Spleen (tissue), 11 donors: ENCODE data around the gene MAPK6. TPM values are rescaled to one million over a fixed set of nuclear protein-coding genes. Genes with fewer than 3 reads are reported as not detected.

Source experiments
- DNase-seq: peaks from one replicate; pipeline ENCODE4 v3.0.0-alpha.2; 2020
- H3K27ac ChIP-seq, 8 donors: fragments of 200-600 bp; sonication (generic) in 7 of 8; 1 replicate in 4 of 8; 2 replicates in 4 of 8; pipeline versions ENCODE4 v1.5.0 to v1.8.0; 2016 to 2021; ENCODE audit warnings: inconsistent platforms in 4 of 8, mild to moderate bottlenecking in 4 of 8, moderate library complexity in 1 of 8
- H3K27me3 ChIP-seq, 7 donors: fragments of 200-600 bp; sonication (generic) in 6 of 7; replicated peaks in 1 of 7; 1 replicate in 4 of 7; 2 replicates in 3 of 7; pipeline versions ENCODE4 v1.5.0 to v1.8.0; 2016 to 2021; ENCODE audit warnings: inconsistent platforms in 3 of 7, mild to moderate bottlenecking in 1 of 7
- H3K36me3 ChIP-seq, 6 donors: fragments of 200-600 bp; sonication (generic) in 5 of 6; 1 replicate in 4 of 6; 2 replicates in 2 of 6; pipeline versions ENCODE4 v1.5.0 to v1.8.0; 2016 to 2021; ENCODE audit warnings: inconsistent platforms in 2 of 6
- H3K4me1 ChIP-seq, 6 donors: fragments of 200-600 bp; sonication (generic) in 5 of 6; 1 replicate in 3 of 6; 2 replicates in 3 of 6; pipeline versions ENCODE4 v1.5.0 to v1.8.0; 2016 to 2021; ENCODE audit warnings: inconsistent platforms in 3 of 6
- H3K4me3 ChIP-seq, 8 donors: fragments of 200-600 bp; sonication (generic) in 7 of 8; 1 replicate in 4 of 8; 2 replicates in 4 of 8; pipeline versions ENCODE4 v1.5.0 to v1.8.0; 2016 to 2021; ENCODE audit warnings: inconsistent platforms in 4 of 8, mild to moderate bottlenecking in 4 of 8, moderate library complexity in 2 of 8
- H3K9me3 ChIP-seq, 8 donors: fragments of 200-600 bp; sonication (generic) in 7 of 8; 1 replicate in 4 of 8; 2 replicates in 4 of 8; pipeline versions ENCODE4 v1.5.0 to v1.8.0; 2016 to 2021; ENCODE audit warnings: inconsistent platforms in 4 of 8
- POLR2A ChIP-seq, 3 donors: fragments of 450-650 bp; IDR thresholded peaks; one replicate each; pipeline ENCODE4 v1.5.1; 2017; ENCODE audit warnings: antibody characterized with exemption in 3 of 3, mild to moderate bottlenecking in 1 of 3
- POLR2AphosphoS5 ChIP-seq, 3 donors: sonication (generic); formaldehyde crosslinking; IDR thresholded peaks; one replicate each; pipeline ENCODE4 v1.5.1; 2017; ENCODE audit warnings: antibody characterized with exemption in 3 of 3
- WGBS, 5 donors: extraction: QIAGEN DNeasy Blood & Tissue Kit in 3 of 5; methylation state at CpG; one replicate each; pipeline versions ENCODE4 v1.1.5 to v1.1.7; 2013 to 2018; 5-methylcytosine and 5-hydroxymethylcytosine counted together
- intact Hi-C: fragments of 100-400 bp; cut with DNase I; formaldehyde crosslinking; loops from one replicate; pipeline ENCODE4 v1.15.0; 2023; ENCODE audit warnings: low total_unique reads
- polyA plus RNA-seq, 3 donors: library from polyadenylated mRNA; stranded (reverse); fragments of 200-250 nt; gene quantifications; one replicate each; pipeline ENCODE4 v1.2.1, GENCODE V29; 2013
- total RNA-seq, 7 donors: library from RNA; depleted of rRNA in 3 of 7; stranded (reverse); fragments of >200 nt in 3 of 7; fragmentation: NEBNext Ultra II Directional in 4 of 7; extraction: Animal tissue kit (Norgen Biotek cat#: 25700) in 4 of 7; gene quantifications; one replicate each; pipeline versions ENCODE4 v1.1.0 to v1.2.1, GENCODE V29; 2016 to 2021
- TF ChIP-seq, protein P1 (sequence below), 11 experiments: fragments of 200-600 bp in 7 of 11; fragments of 450-650 bp in 4 of 11; sonication (generic) in 4 of 11; IDR thresholded peaks in 8 of 11; conservative IDR thresholded peaks in 3 of 11; 1 replicate in 7 of 11; 2 replicates in 4 of 11; pipeline versions ENCODE4 v1.4.0 to v1.8.0; 2016 to 2021; ENCODE audit warnings: antibody characterized with exemption in 11 of 11, inconsistent platforms in 4 of 11, mild to moderate bottlenecking in 1 of 11
- donor health status: healthy with polysubstance abuse.
- donor health status: DM: no; HTN: no; CAD: no; lungs with moderate emphysema.
- donor health status: DM: no; HTN: no; CAD: no.
- donor health status: Bipolar disorder and iron deficiency.
- donor health status: healthy.
- donor health status: DM: no; HTN: no; CAD: no.
- donor health status: DM: yes; HTN: yes; CAD: no.

Gene MAPK6
- total and polyA plus RNA-seq, 10 donors: 3.9 to 28.3 (median 20.7) TPM

DNA sequence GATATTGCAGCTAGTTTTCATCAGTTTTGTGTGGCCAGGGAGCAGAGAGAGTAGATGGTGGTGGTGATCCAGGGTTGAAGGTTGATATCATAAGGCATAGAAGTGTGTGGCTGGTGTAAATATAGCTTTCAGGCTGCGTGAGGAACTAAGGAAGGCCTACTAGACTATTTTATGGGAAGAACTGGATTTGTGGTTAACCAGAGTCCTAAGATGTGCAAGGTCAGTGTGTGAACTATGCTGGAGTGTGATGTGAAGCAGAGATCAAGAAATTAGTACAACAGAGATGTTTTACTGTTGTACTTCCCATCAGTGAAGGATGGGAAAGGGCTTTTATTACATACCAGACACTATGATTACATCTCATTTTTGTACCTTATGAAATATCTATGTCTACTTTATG lies 41.5 kb downstream of the MAPK6 start:
- H3K4me3 ChIP-seq: no peak overlapping the region
- H3K36me3 ChIP-seq: peaks cover 0 to 100% (median 64%) of the 10 kb centered on the region in 6 donors
- DNase-seq: no peak
- TF ChIP-seq, protein P1, sequence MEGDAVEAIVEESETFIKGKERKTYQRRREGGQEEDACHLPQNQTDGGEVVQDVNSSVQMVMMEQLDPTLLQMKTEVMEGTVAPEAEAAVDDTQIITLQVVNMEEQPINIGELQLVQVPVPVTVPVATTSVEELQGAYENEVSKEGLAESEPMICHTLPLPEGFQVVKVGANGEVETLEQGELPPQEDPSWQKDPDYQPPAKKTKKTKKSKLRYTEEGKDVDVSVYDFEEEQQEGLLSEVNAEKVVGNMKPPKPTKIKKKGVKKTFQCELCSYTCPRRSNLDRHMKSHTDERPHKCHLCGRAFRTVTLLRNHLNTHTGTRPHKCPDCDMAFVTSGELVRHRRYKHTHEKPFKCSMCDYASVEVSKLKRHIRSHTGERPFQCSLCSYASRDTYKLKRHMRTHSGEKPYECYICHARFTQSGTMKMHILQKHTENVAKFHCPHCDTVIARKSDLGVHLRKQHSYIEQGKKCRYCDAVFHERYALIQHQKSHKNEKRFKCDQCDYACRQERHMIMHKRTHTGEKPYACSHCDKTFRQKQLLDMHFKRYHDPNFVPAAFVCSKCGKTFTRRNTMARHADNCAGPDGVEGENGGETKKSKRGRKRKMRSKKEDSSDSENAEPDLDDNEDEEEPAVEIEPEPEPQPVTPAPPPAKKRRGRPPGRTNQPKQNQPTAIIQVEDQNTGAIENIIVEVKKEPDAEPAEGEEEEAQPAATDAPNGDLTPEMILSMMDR (IDR thresholded peaks at IDR 0.05 in 8 of 11, conservative IDR thresholded peaks at IDR 0.05 in 3 of 11): no peak
- TF ChIP-seq POLR2AphosphoS5 (IDR thresholded peaks at IDR 0.05): no peak
- TF ChIP-seq POLR2A (IDR thresholded peaks at IDR 0.05): no peak
- intact Hi-C loops: no loop called here
- no peaks in the 10 kb centered on the region for H3K4me1 ChIP-seq
- 62 to 86% (median 67%) methylated on average over 1 of the region's 1 CpG for WGBS, 5 donors
- H3K27ac ChIP-seq: no peak overlapping the region
- no peaks in the 10 kb centered on the region for H3K27me3 ChIP-seq
- no peaks in the 10 kb centered on the region for H3K9me3 ChIP-seq

DNA sequence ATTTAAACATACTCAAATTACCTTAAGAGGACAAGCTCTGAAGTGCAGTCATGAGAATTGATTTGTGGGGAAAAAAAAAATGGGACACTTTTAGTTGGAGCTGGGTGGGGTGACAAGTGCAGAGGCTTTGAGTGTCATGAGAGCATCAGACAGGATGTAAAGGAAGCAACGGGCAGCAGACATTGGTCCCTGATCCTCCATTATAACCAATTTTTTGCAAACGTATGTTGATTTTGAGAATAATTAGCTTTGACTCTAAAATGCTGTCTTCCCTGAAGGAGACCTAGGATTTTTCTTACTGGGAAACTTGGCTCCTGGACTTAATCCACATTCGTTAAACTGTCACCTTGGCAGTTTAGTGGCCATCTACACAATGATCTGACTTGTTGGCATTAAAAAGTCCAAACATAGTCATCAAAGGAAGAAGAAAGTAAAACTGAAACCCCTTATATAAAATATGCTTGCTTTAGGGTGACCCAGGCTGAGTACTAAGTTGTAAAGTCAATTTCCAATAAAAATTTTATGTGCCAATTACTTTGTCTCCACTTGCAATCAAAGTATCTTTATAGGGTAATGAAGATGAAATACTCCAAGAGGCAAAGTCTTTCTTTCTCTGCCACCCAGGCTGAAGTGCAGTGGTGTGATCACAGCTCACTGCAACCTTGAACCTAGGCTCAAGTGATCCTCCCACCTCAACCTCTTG lies 48.0 kb downstream of the MAPK6 start:
- no peak for TF ChIP-seq POLR2AphosphoS5 (IDR thresholded peaks at IDR 0.05)
- TF ChIP-seq, protein P1 (IDR thresholded peaks at IDR 0.05 in 8 of 11, conservative IDR thresholded peaks at IDR 0.05 in 3 of 11): no peak
- no peak for TF ChIP-seq POLR2A (IDR thresholded peaks at IDR 0.05)
- DNase-seq: no peak
- peaks cover 0 to 38% (median 30%) of the 10 kb centered on the region in 6 donors for H3K36me3 ChIP-seq
- intact Hi-C loops: no loop called here
- no peaks in the 10 kb centered on the region for H3K9me3 ChIP-seq
- 73 to 85% (median 75%) methylated on average over 3 of the region's 3 CpGs for WGBS, 5 donors
- no peaks in the 10 kb centered on the region for H3K27me3 ChIP-seq
- no peak overlapping the region for H3K4me3 ChIP-seq
- no peak overlapping the region for H3K27ac ChIP-seq
- H3K4me1 ChIP-seq: peaks cover 0 to 9% (median 0%) of the 10 kb centered on the region in 6 donors

DNA sequence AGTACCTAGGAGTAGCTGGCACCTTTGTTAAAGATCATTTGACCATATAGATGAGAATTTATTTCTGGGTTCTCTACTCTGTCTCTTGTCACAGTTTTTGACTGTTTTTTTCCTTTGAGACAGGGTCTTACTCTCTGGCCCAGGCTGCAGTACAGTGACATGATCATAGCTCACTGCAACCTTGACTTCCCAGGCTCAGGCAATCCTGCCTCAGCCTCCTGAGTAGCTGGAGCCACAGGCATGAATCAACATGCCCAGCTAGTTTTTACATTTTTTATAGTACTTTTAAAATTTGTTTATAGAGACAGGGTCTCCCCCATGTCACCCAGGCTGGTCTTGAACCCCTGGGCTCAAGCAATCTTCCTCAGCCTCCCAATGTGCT lies 48.5 kb downstream of the MAPK6 start:
- TF ChIP-seq, protein P1 (IDR thresholded peaks at IDR 0.05 in 8 of 11, conservative IDR thresholded peaks at IDR 0.05 in 3 of 11): no peak
- no peak for TF ChIP-seq POLR2A (IDR thresholded peaks at IDR 0.05)
- TF ChIP-seq POLR2AphosphoS5 (IDR thresholded peaks at IDR 0.05): no peak
- Histone ChIP-seq H3K4me3 (no peak overlapping the region), H3K4me1 (peaks cover 0 to 9% (median 0%) of the 10 kb centered on the region in 6 donors), H3K27ac (no peak overlapping the region), H3K9me3 (no peaks in the 10 kb centered on the region), H3K27me3 (no peaks in the 10 kb centered on the region), H3K36me3 (peaks cover 0 to 33% (median 25%) of the 10 kb centered on the region in 6 donors)
- DNase-seq: no peak
- intact Hi-C loops: no loop called here

DNA sequence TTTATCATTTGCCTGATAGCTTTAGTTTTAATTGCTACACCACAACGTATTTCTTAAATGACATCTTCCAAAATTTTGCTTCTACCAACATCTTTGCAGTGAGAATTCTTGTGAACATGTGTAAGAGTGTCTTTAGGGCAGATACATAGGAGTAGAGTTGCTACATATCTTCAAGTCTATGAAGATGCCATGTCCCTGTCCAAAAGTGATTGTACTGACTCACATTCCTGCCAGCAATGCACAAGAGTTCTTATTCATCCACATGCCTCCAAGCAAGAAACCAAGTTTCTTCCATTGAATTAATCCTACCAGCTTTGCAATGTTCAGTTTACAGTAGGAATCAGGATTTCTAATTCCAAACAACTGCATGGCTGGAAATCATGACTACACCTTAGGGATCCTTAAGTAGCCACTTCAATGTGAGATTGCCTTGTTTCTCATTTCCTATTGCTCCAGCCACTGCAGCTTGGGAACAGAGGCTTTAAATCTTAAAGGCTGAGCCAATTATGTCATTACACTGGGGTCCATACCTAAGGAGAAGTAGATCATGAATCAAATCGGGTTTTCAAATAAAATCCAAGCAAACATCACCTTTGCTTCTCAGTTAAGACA lies 49.1 kb downstream of the MAPK6 start:
- no peak for DNase-seq
- Histone ChIP-seq H3K27ac (no peak overlapping the region), H3K27me3 (no peaks in the 10 kb centered on the region), H3K4me3 (no peak overlapping the region), H3K9me3 (no peaks in the 10 kb centered on the region), H3K36me3 (peaks cover 0 to 27% (median 20%) of the 10 kb centered on the region in 6 donors), H3K4me1 (peaks cover 0 to 9% (median 0%) of the 10 kb centered on the region in 6 donors)
- TF ChIP-seq POLR2A (IDR thresholded peaks at IDR 0.05) (no peak), POLR2AphosphoS5 (IDR thresholded peaks at IDR 0.05) (no peak)
- TF ChIP-seq, protein P1 (IDR thresholded peaks at IDR 0.05 in 8 of 11, conservative IDR thresholded peaks at IDR 0.05 in 3 of 11): no peak
- intact Hi-C loops: no loop called here
- WGBS, 5 donors: 89 to 92% (median 91%) methylated on average over 2 of the region's 2 CpGs
